ENCODE results near the gene ARHGAP30. TPM values are rescaled to one million over a fixed set of nuclear protein-coding genes. Genes with fewer than 3 reads are reported as not detected.
"Not testable (repeated sequence)": the region's sequence is repeated elsewhere in the genome, so short reads cannot be mapped to it uniquely, and the experiment has no call there.

Gene ARHGAP30
- total and polyA plus RNA-seq, 9 donors, result 1.3 to 3.4 (median 2.9) TPM

DNA sequence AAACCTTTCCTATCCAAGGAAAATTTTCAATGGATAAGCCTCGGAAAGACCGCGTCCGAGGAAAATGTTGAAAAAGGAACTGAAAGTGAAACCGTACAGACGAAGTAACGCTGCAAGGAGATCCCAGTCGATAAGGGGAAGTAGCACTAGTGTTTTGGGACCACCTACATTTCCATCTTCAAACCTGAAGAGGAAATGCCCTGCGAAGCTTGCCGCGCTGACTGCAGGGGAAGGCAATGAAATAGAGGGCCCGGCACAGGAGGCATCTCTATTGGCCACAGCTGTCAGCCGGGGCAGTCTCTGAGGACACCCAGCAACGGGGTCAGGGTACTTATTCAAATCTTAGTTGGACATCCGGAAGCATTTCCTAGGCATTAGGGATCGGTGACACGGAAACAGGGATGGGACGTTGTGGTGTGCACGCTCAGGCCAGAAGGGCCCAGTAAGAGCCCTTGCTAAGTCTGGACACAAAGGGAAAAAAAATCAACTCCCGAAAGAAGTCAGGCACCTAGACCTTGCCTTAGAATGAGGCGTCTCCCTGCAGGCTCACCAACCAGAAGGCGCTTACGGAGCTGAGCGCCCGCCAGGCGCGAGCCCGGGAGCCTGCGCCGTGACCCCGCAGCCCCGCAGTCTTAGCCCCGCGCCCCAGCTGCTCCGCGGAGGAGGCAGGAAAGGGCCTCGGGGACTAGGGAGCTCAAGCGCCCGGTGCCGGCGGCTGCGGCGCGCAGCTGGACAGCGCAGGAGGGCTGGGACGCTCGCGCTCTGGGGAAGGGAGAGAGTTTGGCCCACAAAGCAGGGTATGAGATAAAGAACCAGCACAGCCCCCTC, 24.6 kb downstream of the ARHGAP30 start:
- peak overlapping the region; percentile 99 for H3K27ac ChIP-seq (ENCODE audit: low read length)
- peaks cover 32% of the 10 kb centered on the region for H3K36me3 ChIP-seq (ENCODE audit: control insufficient read depth, insufficient read depth, low read length)
- peak; percentile 88 for DNase-seq
- H3K27me3 ChIP-seq (ENCODE audit: control insufficient read depth, insufficient read depth, low read length), result peaks cover 5% of the 10 kb centered on the region
- peak overlapping the region; percentile 93 for H3K4me3 ChIP-seq (ENCODE audit: low read length)
- peaks cover 8% of the 10 kb centered on the region for H3K4me1 ChIP-seq (ENCODE audit: control insufficient read depth, insufficient read depth, low read length)
- WGBS (ENCODE audit: insufficient coverage), result under 1% methylated on average over 37 of the region's 48 CpGs
- H3K9me3 ChIP-seq (replicated peaks; ENCODE audit: control insufficient read depth, low read depth, low read length), result peaks cover 7% of the 10 kb centered on the region

DNA sequence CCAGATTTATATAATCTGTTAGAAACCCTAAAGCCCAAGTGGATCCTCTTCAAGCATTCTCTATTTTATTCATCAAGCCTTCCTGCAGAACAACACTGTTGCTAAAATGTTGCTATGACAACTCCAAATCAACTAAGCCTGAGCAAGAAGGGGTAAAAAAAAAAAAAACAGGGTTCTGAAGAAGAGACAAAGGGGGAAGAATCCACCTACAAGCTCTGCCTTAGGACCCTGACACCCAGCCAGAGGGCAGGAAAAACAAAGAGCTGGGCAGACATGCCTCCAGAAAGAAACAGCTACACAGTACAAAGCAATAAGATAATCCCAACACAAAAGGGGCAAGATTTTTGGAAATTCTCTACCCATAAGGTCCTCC, 25.2 kb downstream of the ARHGAP30 start:
- peak overlapping the region; percentile 99 for H3K27ac ChIP-seq (ENCODE audit: low read length)
- H3K36me3 ChIP-seq (ENCODE audit: control insufficient read depth, insufficient read depth, low read length), result peaks cover 38% of the 10 kb centered on the region
- DNase-seq, result peak; percentile 53
- peaks cover 8% of the 10 kb centered on the region for H3K4me1 ChIP-seq (ENCODE audit: control insufficient read depth, insufficient read depth, low read length)
- H3K4me3 ChIP-seq (ENCODE audit: low read length), result peak overlapping the region; percentile 93
- H3K27me3 ChIP-seq (ENCODE audit: control insufficient read depth, insufficient read depth, low read length), result peaks cover 5% of the 10 kb centered on the region
- H3K9me3 ChIP-seq (replicated peaks; ENCODE audit: control insufficient read depth, low read depth, low read length), result peaks cover 7% of the 10 kb centered on the region

- Histone ChIP-seq H3K27ac (ENCODE audit: low read length) (peak overlapping the region; percentile 20), H3K27me3 (ENCODE audit: control insufficient read depth, insufficient read depth, low read length) (no peaks in the 10 kb centered on the region), H3K4me3 (ENCODE audit: low read length) (no peak overlapping the region), H3K9me3 (replicated peaks; ENCODE audit: control insufficient read depth, low read depth, low read length) (no peaks in the 10 kb centered on the region), H3K36me3 (ENCODE audit: control insufficient read depth, insufficient read depth, low read length) (peaks cover 51% of the 10 kb centered on the region), H3K4me1 (ENCODE audit: control insufficient read depth, insufficient read depth, low read length) (peaks cover 18% of the 10 kb centered on the region)
- DNase-seq, result no peak
- 93% methylated on average over 3 of the region's 5 CpGs for WGBS (ENCODE audit: insufficient coverage)
Observed at GRCh38 chr1:161039546-161039945, 30.1 kb downstream of the ARHGAP30 start.

GRCh38 chr1:161039154-161039545, 30.5 kb downstream of the ARHGAP30 start:
- DNase-seq, result no peak
- H3K4me3 ChIP-seq (ENCODE audit: low read length), result peak overlapping the region; percentile 70
- WGBS (ENCODE audit: insufficient coverage), result no CpG with 5 or more reads among the region's 3 CpGs
- no peaks in the 10 kb centered on the region for H3K27me3 ChIP-seq (ENCODE audit: control insufficient read depth, insufficient read depth, low read length)
- H3K4me1 ChIP-seq (ENCODE audit: control insufficient read depth, insufficient read depth, low read length), result peaks cover 15% of the 10 kb centered on the region
- no peaks in the 10 kb centered on the region for H3K9me3 ChIP-seq (replicated peaks; ENCODE audit: control insufficient read depth, low read depth, low read length)
- H3K27ac ChIP-seq (ENCODE audit: low read length), result peak overlapping the region; percentile 20
- H3K36me3 ChIP-seq (ENCODE audit: control insufficient read depth, insufficient read depth, low read length), result peaks cover 51% of the 10 kb centered on the region

GRCh38 chr1:161038523-161039153, 31.1 kb downstream of the ARHGAP30 start, which contains the start of gene TSTD1:
Gene TSTD1 (minus strand): TSS chr1:161038964. CDS start chr1:161038889, 75 bp downstream.
- Histone ChIP-seq H3K36me3 (ENCODE audit: control insufficient read depth, insufficient read depth, low read length) (peaks cover 51% of the 10 kb centered on the region), H3K4me3 (ENCODE audit: low read length) (peak within 1 kb of the TSS; percentile 70), H3K27ac (ENCODE audit: low read length) (peak within 1 kb of the TSS; percentile 20), H3K27me3 (ENCODE audit: control insufficient read depth, insufficient read depth, low read length) (no peaks in the 10 kb centered on the region), H3K4me1 (ENCODE audit: control insufficient read depth, insufficient read depth, low read length) (peaks cover 13% of the 10 kb centered on the region), H3K9me3 (replicated peaks; ENCODE audit: control insufficient read depth, low read depth, low read length) (no peaks in the 10 kb centered on the region)
- 8% methylated on average over 40 of the region's 54 CpGs for WGBS (ENCODE audit: insufficient coverage)
- peak; percentile 72 for DNase-seq

- Histone ChIP-seq H3K4me1 (ENCODE audit: control insufficient read depth, insufficient read depth, low read length) (peaks cover 13% of the 10 kb centered on the region), H3K36me3 (ENCODE audit: control insufficient read depth, insufficient read depth, low read length) (peaks cover 46% of the 10 kb centered on the region), H3K9me3 (replicated peaks; ENCODE audit: control insufficient read depth, low read depth, low read length) (no peaks in the 10 kb centered on the region), H3K27ac (ENCODE audit: low read length) (no peak overlapping the region), H3K27me3 (ENCODE audit: control insufficient read depth, insufficient read depth, low read length) (no peaks in the 10 kb centered on the region), H3K4me3 (ENCODE audit: low read length) (peak overlapping the region; percentile 70)
- DNase-seq, result no peak
- WGBS (ENCODE audit: insufficient coverage), result 32% methylated on average over 11 of the region's 21 CpGs
Observed at GRCh38 chr1:161037661-161038522, 31.8 kb downstream of the ARHGAP30 start.

DNA sequence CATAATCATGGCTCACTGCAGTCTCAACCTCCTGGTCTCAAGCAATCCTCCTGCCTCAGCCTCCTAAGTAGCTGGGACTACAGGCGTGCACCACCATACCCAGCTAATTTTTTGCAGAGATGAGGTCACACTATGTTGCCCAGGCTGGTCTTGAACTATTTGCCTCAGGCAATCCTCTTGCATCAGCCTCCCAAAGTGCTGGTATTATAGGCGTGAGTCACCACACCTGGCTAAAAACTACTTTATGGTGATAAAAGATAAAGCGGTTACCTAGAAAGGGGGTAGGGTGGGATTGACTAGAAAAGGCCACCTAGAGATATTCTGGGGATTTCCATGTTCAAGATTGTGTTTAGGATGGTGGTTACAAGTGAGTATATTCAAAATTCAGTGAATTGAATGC, 35.9 kb downstream of the ARHGAP30 start:
- Histone ChIP-seq H3K27ac (ENCODE audit: low read length) (no peak overlapping the region), H3K36me3 (ENCODE audit: control insufficient read depth, insufficient read depth, low read length) (peaks cover 8% of the 10 kb centered on the region), H3K4me1 (ENCODE audit: control insufficient read depth, insufficient read depth, low read length) (peaks cover 10% of the 10 kb centered on the region), H3K4me3 (ENCODE audit: low read length) (no peak overlapping the region), H3K9me3 (replicated peaks; ENCODE audit: control insufficient read depth, low read depth, low read length) (no peaks in the 10 kb centered on the region), H3K27me3 (ENCODE audit: control insufficient read depth, insufficient read depth, low read length) (no peaks in the 10 kb centered on the region)
- WGBS (ENCODE audit: insufficient coverage), result 100% methylated on average over 1 of the region's 3 CpGs
- no peak for DNase-seq

DNA sequence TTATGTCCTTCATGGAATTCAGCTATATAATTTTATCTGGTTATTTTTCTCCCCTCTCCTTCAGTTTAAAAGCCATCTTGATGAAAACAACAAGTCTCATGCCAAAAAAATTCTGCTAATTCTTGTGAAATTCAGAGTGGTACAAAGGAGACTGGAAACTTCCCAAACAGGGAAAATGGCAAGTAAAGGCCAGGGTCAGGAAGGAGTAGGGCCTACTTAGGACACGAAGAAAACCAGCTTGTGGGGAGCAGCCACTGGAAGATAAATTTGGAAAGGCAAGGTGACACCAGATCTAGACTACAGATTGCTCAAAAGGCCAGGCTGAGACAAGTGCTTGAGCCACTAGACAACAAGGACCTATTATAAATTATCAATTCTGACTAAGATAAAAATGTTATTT, 37.3 kb downstream of the ARHGAP30 start:
- no peaks in the 10 kb centered on the region for H3K4me1 ChIP-seq (ENCODE audit: control insufficient read depth, insufficient read depth, low read length)
- WGBS (ENCODE audit: insufficient coverage), result no CpG with 5 or more reads among the region's 1 CpG
- no peaks in the 10 kb centered on the region for H3K27me3 ChIP-seq (ENCODE audit: control insufficient read depth, insufficient read depth, low read length)
- DNase-seq, result no peak
- no peak overlapping the region for H3K27ac ChIP-seq (ENCODE audit: low read length)
- no peaks in the 10 kb centered on the region for H3K36me3 ChIP-seq (ENCODE audit: control insufficient read depth, insufficient read depth, low read length)
- no peak overlapping the region for H3K4me3 ChIP-seq (ENCODE audit: low read length)
- H3K9me3 ChIP-seq (replicated peaks; ENCODE audit: control insufficient read depth, low read depth, low read length), result no peaks in the 10 kb centered on the region

DNA sequence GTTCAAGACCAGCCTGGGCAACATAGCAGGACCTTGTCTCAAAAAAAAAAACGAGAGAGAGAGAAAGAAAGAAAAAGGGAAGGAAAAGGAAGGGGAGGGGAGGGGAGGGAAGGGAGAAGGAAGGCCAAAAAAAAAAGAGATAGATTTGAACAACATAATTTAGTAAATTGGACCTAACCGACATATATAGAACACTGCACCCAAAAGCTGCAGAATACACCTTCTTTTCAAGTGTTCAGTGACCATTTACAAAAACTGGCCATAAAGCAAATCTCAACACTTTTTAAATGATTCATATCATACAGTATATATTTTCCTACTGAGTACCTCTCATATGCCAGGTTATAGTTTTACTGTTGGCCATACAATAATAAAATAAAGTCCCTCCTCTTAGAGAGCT, 37.8 kb downstream of the ARHGAP30 start:
- Histone ChIP-seq H3K36me3 (ENCODE audit: control insufficient read depth, insufficient read depth, low read length) (no peaks in the 10 kb centered on the region), H3K9me3 (replicated peaks; ENCODE audit: control insufficient read depth, low read depth, low read length) (no peaks in the 10 kb centered on the region), H3K4me3 (ENCODE audit: low read length) (no peak overlapping the region), H3K27ac (ENCODE audit: low read length) (no peak overlapping the region), H3K4me1 (ENCODE audit: control insufficient read depth, insufficient read depth, low read length) (no peaks in the 10 kb centered on the region), H3K27me3 (ENCODE audit: control insufficient read depth, insufficient read depth, low read length) (no peaks in the 10 kb centered on the region)
- DNase-seq, result no peak
- WGBS (ENCODE audit: insufficient coverage), result 29% methylated on average over 1 of the region's 2 CpGs

- H3K4me3 ChIP-seq (ENCODE audit: low read length); H3K36me3 ChIP-seq (ENCODE audit: control insufficient read depth, insufficient read depth, low read length); H3K27ac ChIP-seq (ENCODE audit: low read length); H3K4me1 ChIP-seq (ENCODE audit: control insufficient read depth, insufficient read depth, low read length); DNase-seq; H3K27me3 ChIP-seq (ENCODE audit: control insufficient read depth, insufficient read depth, low read length); H3K9me3 ChIP-seq (replicated peaks; ENCODE audit: control insufficient read depth, low read depth, low read length): not testable (repeated sequence)
- 95% methylated on average over 26 of the region's 32 CpGs for WGBS (ENCODE audit: insufficient coverage)
Observed at GRCh38 chr1:161029466-161029865, 40.2 kb downstream of the ARHGAP30 start.
